GM12801 (cell line): Measurements from ENCODE around the gene TMEM178B.

ENCODE experiments used
- CTCF ChIP-seq: IDR thresholded peaks from one replicate; pipeline ENCODE4 v1.5.1; 2011; ENCODE audit warnings: control low read depth; ENCODE audit not compliant: insufficient read length; ENCODE audit errors: extremely low read depth

TMEM178B gene

GRCh38 chr7:141355032-141355431, 281.2 kb downstream of the TMEM178B start:
- TF ChIP-seq CTCF = no peak

DNA sequence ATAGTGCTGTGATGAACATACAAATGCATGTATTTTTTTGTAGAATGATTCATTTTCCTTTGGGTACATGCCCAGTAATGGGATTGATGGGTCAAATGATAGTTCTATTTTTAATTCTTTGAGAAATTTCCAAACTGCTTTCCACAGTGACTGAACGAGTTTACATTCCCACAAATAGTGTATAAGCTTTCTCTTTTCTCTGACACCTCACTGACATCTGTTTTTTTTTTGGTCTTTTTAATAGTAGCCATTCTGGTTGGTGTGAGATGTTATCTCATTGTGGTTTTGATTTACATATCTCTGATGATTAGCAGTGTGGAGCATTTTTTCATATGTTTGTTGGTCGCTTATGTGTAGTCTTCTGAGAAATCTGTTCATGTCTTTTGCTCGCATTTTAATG, 282.3 kb downstream of the TMEM178B start:
- no peak for TF ChIP-seq CTCF

GRCh38 chr7:141358386-141358785, 284.5 kb downstream of the TMEM178B start:
- TF ChIP-seq CTCF = no peak

- no peak for TF ChIP-seq CTCF
These were observed 285.4 kb downstream of the TMEM178B start for GRCh38 chr7:141359262-141359661.

DNA sequence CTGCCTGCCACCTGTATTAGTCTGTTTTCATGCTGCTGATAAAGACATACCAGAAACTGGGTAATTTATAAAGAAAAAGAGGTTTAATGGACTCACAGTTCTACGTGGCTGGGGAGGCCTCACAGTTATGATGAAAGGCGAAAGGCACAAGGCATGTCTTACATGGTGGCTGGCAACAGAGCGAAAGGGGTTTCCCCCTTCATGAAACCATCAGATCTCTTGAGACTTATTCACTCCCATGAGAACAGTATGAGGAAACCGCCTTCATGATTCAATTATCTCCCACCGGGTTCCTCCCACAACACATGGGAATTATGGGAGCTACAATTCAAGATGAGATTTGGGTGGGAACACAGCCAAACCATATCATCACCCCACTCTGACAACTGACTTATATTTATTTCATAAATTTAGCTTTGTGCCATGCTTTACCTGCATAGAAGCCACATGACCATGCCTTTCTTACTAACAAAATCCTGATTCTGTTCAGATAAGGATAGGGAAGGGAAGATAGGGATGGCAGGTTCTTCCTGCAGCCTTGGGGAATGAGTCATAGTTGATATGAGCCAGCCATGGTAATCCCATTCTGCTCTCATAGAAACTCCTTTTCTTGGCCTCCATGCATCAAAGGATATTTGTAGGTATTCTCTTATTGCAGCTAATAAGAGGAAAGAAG, 286.0 kb downstream of the TMEM178B start:
- TF ChIP-seq CTCF = no peak

- TF ChIP-seq CTCF = no peak
These were observed 286.5 kb downstream of the TMEM178B start for GRCh38 chr7:141360416-141360760.

DNA sequence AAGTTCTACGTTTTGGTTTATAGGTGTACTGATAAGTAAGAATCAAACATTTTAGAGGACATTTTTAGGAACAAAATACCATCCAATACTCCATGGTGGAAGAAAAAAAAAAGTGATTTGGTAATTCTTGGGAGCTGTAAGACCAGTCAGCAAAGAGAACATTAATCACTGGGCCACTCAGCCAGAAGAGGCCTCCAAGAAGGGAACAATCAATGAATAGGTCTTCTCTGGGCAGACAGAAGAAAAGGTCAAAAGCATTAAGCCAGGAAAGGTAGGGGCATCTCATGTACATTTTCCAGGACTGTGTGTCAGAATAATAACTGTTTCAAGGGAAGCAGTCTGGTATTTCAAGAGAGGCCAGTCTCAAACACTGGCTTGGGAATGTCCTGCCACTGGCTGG, 286.9 kb downstream of the TMEM178B start:
- TF ChIP-seq CTCF = no peak
